HG03108 (cell line): ENCODE measurements around the gene C11orf24.
"Not testable (repeated sequence)": the region's sequence is repeated elsewhere in the genome, so short reads cannot be mapped to it uniquely, and the experiment has no call there.

Experiments used
- ATAC-seq: cut with Tn5 transposase; IDR thresholded peaks from one replicate; pipeline ENCODE4 v1.9.1; 2021; ENCODE audit warnings: moderate library complexity; ENCODE audit not compliant: unreplicated experiment

The C11orf24 gene

DNA sequence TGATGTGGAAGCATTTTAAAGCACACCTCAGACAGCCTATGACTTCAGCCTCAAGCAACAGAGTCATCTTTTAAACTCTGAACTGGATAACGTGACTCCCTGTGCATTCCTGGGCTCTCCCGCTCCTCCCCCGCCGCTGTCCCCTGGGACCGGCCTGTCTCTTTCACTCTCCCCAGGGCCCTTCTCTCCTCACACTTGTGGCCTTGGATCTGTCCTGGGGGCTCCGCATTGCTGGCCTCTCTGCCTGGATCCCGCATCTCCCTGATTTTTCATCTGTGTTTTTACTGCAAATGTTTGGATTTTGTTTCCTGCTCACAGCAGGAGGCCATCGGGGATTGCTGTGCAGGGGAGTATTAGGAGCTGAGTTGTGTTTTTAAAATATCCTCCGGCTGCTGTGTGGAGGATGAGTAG is 15.4 kb downstream of the C11orf24 start:
- ATAC-seq: no peak

- ATAC-seq: no peak
These were observed 16.2 kb downstream of the C11orf24 start for GRCh38 chr11:68255526-68255925.

DNA sequence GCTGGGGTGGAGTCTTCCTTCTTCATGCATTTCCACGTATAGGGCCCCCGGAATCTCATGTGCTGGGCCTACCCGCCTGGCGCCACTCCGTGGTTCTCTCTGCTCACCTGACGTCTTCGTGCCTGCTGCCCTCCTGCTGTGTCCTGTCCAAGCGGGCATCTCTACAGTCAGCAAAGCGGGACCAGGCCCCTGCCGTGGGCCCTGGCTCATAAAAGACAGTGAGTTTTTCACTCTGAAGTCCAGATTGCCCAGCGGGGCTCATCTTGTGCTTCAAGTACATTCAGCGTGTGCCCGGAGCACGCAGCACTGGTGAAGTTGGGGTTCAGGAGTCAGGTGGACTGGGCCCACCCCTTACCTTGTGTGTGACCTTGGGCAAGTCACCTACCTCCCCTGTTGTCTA is 17.4 kb downstream of the C11orf24 start:
- ATAC-seq: no peak

DNA sequence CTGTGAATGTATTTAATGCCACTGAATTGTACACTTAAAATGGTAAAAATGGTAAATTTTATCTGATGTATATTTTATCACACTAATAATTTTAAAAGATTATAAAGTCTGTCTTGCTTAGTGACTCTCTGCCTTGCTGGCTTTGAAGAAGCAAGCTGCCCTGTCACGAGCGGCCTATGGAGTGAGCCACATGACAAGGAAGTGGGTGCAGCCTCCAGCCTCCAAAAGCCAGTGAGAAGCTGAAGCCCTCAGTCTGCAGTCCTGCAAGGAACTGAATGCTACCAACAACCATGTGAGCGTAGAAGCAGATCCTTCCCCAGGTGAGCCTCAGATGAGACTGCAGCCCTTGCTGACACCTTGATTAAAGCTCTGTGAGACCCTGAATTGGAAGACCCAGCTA is 20.0 kb downstream of the C11orf24 start:
- ATAC-seq: no peak

GRCh38 chr11:68244912-68245311 is 26.9 kb downstream of the C11orf24 start:
- ATAC-seq: not testable (repeated sequence)

GRCh38 chr11:68243847-68244246 is 27.9 kb downstream of the C11orf24 start:
- ATAC-seq: not testable (repeated sequence)

- ATAC-seq: no peak
These were observed 29.2 kb downstream of the C11orf24 start for GRCh38 chr11:68242616-68243015.

DNA sequence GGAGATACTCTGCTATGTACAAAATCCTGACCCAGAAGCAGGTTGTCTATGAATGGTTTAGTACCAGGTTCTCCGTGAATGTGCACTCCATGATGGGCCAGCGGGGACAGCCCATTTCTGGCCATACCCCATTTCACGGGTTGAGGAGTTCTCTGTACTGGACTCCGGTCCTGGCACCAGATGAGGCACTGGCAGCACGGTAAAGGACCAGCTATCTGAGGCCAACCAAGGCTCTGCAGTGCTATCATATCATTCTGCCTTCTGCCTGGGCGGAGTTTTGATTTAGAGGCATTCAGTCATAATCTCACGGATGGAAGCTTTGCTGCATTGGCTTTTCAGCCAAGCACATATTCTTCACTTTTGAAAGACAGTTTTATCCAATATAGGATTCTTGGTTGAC is 40.2 kb downstream of the C11orf24 start:
- no peak for ATAC-seq

GRCh38 chr11:68229601-68230000 is 42.2 kb downstream of the C11orf24 start:
- no peak for ATAC-seq

GRCh38 chr11:68226421-68226820 is 45.4 kb downstream of the C11orf24 start:
- no peak for ATAC-seq

- ATAC-seq: no peak
These were observed 47.2 kb downstream of the C11orf24 start for GRCh38 chr11:68224606-68225005.

- no peak for ATAC-seq
These were observed 48.5 kb downstream of the C11orf24 start for GRCh38 chr11:68223275-68223674.

GRCh38 chr11:68221406-68221805 is 50.4 kb downstream of the C11orf24 start:
- no peak for ATAC-seq

GRCh38 chr11:68216171-68216938 is 55.4 kb downstream of the C11orf24 start:
- ATAC-seq: no peak

- no peak for ATAC-seq
These were observed 56.1 kb downstream of the C11orf24 start for GRCh38 chr11:68215524-68216170.

- no peak for ATAC-seq
These were observed 56.7 kb downstream of the C11orf24 start for GRCh38 chr11:68215087-68215445.

DNA sequence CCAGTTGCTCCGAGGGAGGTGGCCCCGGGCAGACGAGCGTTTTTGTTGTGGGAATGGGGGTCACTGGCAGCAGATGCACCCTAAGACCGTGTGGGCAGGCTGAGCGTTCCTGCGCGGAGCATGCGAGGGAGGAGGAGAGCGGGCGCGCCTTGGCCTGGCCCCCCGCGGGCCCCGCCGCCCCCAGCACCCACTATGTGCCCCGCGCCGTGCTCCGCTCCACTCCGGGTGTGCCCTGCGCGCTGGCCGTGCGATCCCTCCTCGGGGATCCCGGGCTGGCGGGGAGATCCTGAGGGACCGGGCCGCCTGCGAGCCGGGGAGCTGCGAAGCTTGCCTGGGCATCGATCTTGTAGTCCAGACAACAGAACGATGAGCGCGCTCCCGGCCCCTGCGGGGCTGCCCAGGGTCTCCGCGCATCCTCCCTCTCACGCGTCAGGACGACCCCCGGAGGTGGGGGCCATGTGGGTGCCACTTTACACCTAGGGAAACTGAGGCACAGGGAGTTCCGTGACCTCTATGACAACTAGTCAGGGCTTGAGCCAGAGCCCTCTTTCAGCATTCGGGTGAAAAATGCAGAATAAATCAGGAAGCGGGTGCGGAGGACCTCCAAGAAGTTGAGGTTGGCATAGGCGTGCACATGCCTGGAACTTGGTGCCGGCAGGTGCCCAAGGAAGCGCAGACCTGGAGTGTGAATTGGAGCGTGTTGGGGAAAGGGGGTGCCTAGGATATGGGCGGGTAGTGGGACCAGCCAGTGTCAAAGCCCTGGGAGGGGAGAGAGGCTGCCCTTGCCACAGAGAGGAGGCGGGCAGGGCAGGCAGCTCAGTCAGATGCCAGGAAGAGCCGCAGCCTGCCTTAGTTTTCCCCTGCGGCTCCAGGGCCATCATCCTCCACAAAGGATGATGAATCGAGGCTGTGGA is 57.3 kb downstream of the C11orf24 start:
- ATAC-seq: no peak

GRCh38 chr11:68213555-68214172 is 58.1 kb downstream of the C11orf24 start:
- ATAC-seq: peak; percentile 36

GRCh38 chr11:68213135-68213515 is 58.6 kb downstream of the C11orf24 start, which contains the start of gene KMT5B:
KMT5B (minus strand) TSS chr11:68213296; CDS start chr11:68190076, 23,220 bp downstream.
- ATAC-seq: peak; percentile 6

- peak; percentile 53 for ATAC-seq
These were observed 59.2 kb downstream of the C11orf24 start for GRCh38 chr11:68212421-68213134.
